Peyer's patch (tissue), 4 donors: ENCODE measurements around the gene SPACA4.
A peak's percentile ranks its signal among the peaks of the same experiment; 100 is the strongest.

ENCODE experiments used
- POLR2A ChIP-seq, 2 donors: fragments of 450-650 bp; IDR thresholded peaks; one replicate each; pipeline ENCODE4 v1.5.1; 2017; ENCODE audit warnings: antibody characterized with exemption in 2 of 2, mild to moderate bottlenecking in 2 of 2, moderate library complexity in 2 of 2
- TF ChIP-seq, protein P1 (sequence below), 6 experiments: fragments of 450-650 bp in 4 of 6; fragments of 200-600 bp in 2 of 6; sonication (generic) in 1 of 6; IDR thresholded peaks; one replicate each; pipeline ENCODE4 v1.5.1; 2017 to 2019; ENCODE audit warnings: antibody characterized with exemption in 6 of 6, mild to moderate bottlenecking in 3 of 6, moderate library complexity in 1 of 6

DNA sequence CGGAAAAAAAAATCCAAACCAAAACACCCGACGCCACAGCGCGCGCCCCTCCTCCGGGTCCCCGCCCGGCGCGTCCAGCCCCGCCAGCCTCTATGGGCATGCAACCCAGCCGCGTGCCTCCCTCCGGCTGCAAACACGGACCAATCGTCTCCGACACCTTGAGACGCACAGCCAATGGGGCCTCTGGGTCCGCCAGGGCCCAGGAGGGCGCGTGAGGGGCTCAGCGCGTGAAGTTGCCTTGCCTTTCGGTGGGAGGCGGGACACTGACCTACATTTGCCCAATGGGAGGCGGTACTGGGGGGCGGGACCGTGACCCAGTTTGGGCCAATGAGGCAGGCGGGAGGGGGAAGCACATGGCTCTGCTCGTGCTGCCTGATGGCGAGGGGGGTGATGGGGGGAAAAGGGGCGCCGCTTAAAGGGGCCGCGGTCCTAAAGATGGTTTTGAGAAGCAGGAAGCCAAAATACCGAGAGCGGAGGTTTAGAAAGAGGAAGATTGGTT lies 31.0 kb downstream of the SPACA4 start:
- TF ChIP-seq POLR2A (IDR thresholded peaks at IDR 0.05), result peak in 1 of 2 donors; percentile 20
- TF ChIP-seq, protein P1, sequence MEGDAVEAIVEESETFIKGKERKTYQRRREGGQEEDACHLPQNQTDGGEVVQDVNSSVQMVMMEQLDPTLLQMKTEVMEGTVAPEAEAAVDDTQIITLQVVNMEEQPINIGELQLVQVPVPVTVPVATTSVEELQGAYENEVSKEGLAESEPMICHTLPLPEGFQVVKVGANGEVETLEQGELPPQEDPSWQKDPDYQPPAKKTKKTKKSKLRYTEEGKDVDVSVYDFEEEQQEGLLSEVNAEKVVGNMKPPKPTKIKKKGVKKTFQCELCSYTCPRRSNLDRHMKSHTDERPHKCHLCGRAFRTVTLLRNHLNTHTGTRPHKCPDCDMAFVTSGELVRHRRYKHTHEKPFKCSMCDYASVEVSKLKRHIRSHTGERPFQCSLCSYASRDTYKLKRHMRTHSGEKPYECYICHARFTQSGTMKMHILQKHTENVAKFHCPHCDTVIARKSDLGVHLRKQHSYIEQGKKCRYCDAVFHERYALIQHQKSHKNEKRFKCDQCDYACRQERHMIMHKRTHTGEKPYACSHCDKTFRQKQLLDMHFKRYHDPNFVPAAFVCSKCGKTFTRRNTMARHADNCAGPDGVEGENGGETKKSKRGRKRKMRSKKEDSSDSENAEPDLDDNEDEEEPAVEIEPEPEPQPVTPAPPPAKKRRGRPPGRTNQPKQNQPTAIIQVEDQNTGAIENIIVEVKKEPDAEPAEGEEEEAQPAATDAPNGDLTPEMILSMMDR (IDR thresholded peaks at IDR 0.05), result peak in 3 of 6 experiments; percentile 12 to 33 (median 13)
